ENCODE measurements around the gene CD81.

- no peak for TF ChIP-seq EP300 (IDR thresholded peaks at IDR 0.05; ENCODE audit: borderline replicate concordance in 1 of 2, control insufficient read depth in 1 of 2, low read depth in 2 of 2, low read length in 2 of 2)
- TF ChIP-seq CTCF (IDR thresholded peaks at IDR 0.05 in 2 of 3, conservative IDR thresholded peaks at IDR 0.05 in 1 of 3; ENCODE audit: control insufficient read depth in 2 of 3, extremely low read depth in 1 of 3, insufficient read depth in 1 of 3, low read depth in 3 of 3, low read length in 3 of 3): no peak
- TF ChIP-seq ETV6 (conservative IDR thresholded peaks at IDR 0.05 in 1 of 2, IDR thresholded peaks at IDR 0.05 in 1 of 2; ENCODE audit: borderline replicate concordance in 1 of 2, low read depth in 1 of 2): no peak
- no peak for TF ChIP-seq SIX5 (IDR thresholded peaks at IDR 0.05; ENCODE audit: low read depth, low read length, severe bottlenecking)
- TF ChIP-seq SIN3A (IDR thresholded peaks at IDR 0.05; ENCODE audit: low read depth, low read length): no peak
- no peak for TF ChIP-seq ZNF384 (IDR thresholded peaks at IDR 0.05; ENCODE audit: borderline replicate concordance, low read depth, low read length)
- no peak for TF ChIP-seq TAF1 (IDR thresholded peaks at IDR 0.05; ENCODE audit: borderline replicate concordance, low read depth, low read length)
These were observed 56.2 kb downstream of the CD81 start for GRCh38 chr11:2433106-2433925.

Data from GM12878 (cell line).